ENCODE measurements around the gene MRPL10.

- TF ChIP-seq CTCF (IDR thresholded peaks at IDR 0.05; ENCODE audit: control extremely low read depth in 1 of 3, insufficient read depth in 1 of 3, low read depth in 1 of 3, low read length in 3 of 3) (no peak), EZH2 (IDR thresholded peaks at IDR 0.05; ENCODE audit: low read depth, low read length, severe bottlenecking) (no peak), MAX (IDR thresholded peaks at IDR 0.05) (no peak), RBBP5 (IDR thresholded peaks at IDR 0.05; ENCODE audit: borderline replicate concordance, low read depth, low read length) (no peak), POLR2A (IDR thresholded peaks at IDR 0.05; ENCODE audit: control extremely low read depth in 1 of 2, low read depth in 2 of 2, low read length in 2 of 2) (no peak), ATF2 (IDR thresholded peaks at IDR 0.05; ENCODE audit: low read length) (no peak), BRCA1 (IDR thresholded peaks at IDR 0.05; ENCODE audit: low read depth, low read length) (no peak), USF2 (IDR thresholded peaks at IDR 0.05; ENCODE audit: low read length) (no peak), SUZ12 (IDR thresholded peaks at IDR 0.05; ENCODE audit: low read length) (no peak), HDAC2 (IDR thresholded peaks at IDR 0.05; ENCODE audit: borderline replicate concordance in 1 of 2, low read depth in 2 of 2, low read length in 2 of 2) (no peak), ATF3 (IDR thresholded peaks at IDR 0.05; ENCODE audit: insufficient read depth, low read depth, low read length) (no peak)
Observed at GRCh38 chr17:47819475-47819874, 11.9 kb downstream of the MRPL10 start.

All from H1 (cell line).